ENCODE results near the gene KIF16B. TPM values are rescaled to one million over a fixed set of nuclear protein-coding genes. Genes with fewer than 3 reads are reported as not detected.

The KIF16B gene
- total and polyA plus RNA-seq, 9 of the 15 experiments (the other 6 are each of a cell fraction or from before 2014, with no cell fraction given), result 1.00 to 10.6 (median 8.5) TPM

DNA sequence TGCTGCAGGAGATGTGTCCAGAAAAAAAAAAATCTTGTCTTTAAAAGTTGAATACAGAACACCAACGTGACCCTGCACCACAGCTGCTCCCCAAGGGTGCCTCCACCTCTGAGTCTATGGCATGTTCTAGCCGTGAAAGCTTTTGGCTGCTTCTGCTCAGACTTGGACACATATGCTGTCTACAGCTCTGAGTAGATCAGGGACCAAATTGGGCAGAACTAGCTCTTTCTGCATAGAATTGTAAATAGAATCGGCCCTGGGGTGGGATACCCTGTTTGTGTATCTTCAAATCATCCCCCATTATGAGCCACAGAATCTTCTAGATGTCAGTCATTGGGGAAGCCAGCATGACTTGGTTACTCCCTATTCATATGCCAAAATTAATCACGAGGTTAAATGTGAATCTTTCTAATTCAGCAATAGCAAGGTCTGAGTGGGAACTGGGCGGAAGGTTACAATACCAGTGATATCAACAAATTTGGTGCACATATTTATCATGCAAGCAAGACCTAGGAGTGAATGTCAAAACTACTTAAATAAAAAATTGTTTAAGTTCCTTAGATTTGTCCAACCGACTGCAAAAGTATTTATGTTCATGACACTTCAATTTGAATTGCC is 302.8 kb downstream of the KIF16B start (continued):
- TF ChIP-seq ZNF146 (CRISPR knock-in tag; IDR thresholded peaks at IDR 0.05; ENCODE audit: unreplicated experiment), result no peak
- no peak for TF ChIP-seq ZNF174 (CRISPR knock-in tag; IDR thresholded peaks at IDR 0.05)
- TF ChIP-seq BMI1 (IDR thresholded peaks at IDR 0.05; ENCODE audit: low read length), result no peak
- TF ChIP-seq SAFB (IDR thresholded peaks at IDR 0.05; ENCODE audit: borderline replicate concordance, low read depth, low read length), result no peak
- TF ChIP-seq SMARCE1 (IDR thresholded peaks at IDR 0.05), result no peak
- TF ChIP-seq, protein P1, sequence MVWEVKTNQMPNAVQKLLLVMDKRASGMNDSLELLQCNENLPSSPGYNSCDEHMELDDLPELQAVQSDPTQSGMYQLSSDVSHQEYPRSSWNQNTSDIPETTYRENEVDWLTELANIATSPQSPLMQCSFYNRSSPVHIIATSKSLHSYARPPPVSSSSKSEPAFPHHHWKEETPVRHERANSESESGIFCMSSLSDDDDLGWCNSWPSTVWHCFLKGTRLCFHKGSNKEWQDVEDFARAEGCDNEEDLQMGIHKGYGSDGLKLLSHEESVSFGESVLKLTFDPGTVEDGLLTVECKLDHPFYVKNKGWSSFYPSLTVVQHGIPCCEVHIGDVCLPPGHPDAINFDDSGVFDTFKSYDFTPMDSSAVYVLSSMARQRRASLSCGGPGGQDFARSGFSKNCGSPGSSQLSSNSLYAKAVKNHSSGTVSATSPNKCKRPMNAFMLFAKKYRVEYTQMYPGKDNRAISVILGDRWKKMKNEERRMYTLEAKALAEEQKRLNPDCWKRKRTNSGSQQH (CRISPR knock-in tag; IDR thresholded peaks at IDR 0.05), result no peak

DNA sequence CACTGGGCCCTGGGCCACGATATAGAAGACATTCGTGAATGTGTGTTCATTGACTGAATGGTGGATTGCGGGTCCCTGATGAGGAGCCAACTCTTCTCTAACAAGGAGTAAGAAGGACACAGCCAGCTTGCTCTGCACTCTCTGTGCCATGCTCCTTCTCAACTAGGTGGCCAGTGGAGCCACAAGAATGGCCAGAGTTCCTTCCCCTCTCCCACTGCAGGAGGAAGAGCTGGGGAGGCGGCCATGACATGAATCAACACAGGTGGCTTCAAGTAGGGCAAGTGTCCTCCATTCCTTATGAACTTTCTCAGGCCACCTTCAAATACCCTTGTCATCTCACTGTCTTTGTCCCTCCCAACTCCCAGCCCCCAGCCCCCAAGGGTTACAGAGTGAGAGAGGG is 305.7 kb downstream of the KIF16B start:
- in situ Hi-C loops (cut with MboI) (no loop called here), intact Hi-C loops (cut with micrococcal nuclease) (loop anchor here (10.0 kb wide), 1 partner anchor 207 kb away; no protein-coding TSS in a partner anchor)
- no peaks in the 10 kb centered on the region for H3K79me2 ChIP-seq (ENCODE audit: control insufficient read depth, insufficient read depth, low read length)
- no TSS peak for BruUV-seq (replicated peaks)
- H3K4me2 ChIP-seq (ENCODE audit: insufficient read depth, low read length), result no peak overlapping the region
- ChIA-PET POLR2A (interaction anchor here (0.6 kb wide), 1 partner anchor 15 kb away, joined by 3 read pairs; no protein-coding TSS in a partner anchor), CTCF (ENCODE audit: low intra/inter-chr PET ratio) (no interaction called here)
- H3K4me1 ChIP-seq (replicated peaks in 1 of 2; ENCODE audit: control insufficient read depth in 2 of 2, insufficient read depth in 2 of 2, low read length in 2 of 2), result no peaks in the 10 kb centered on the region; a peak in 1 of 5 replicates
- WGBS (ENCODE audit: insufficient coverage, low coverage, missing lambda C conversion rate), result 0% methylated on average over 2 of the region's 4 CpGs
- DNase-seq (ENCODE audit: extremely low read depth in 1 of 4, low spot score in 3 of 4) (no peak), FAIRE-seq (no peak), ATAC-seq (no peak)
- no peak overlapping the region for H3K27ac ChIP-seq (ENCODE audit: extremely low read depth, low read depth, low read length)
- H3K27me3 ChIP-seq (ENCODE audit: control insufficient read depth in 2 of 2, insufficient read depth in 2 of 2, low read length in 2 of 2), result no peaks in the 10 kb centered on the region
- H3K36me3 ChIP-seq (ENCODE audit: control insufficient read depth, insufficient read depth, low read length), result no peaks in the 10 kb centered on the region
- no peaks in the 10 kb centered on the region for H3K9me1 ChIP-seq (ENCODE audit: control insufficient read depth, insufficient read depth, low read length)
- no peaks in the 10 kb centered on the region for H3K9me3 ChIP-seq (replicated peaks; ENCODE audit: control insufficient read depth, insufficient read depth, low read depth, low read length)
- no peak overlapping the region for H3K4me3 ChIP-seq
- H4K20me1 ChIP-seq (replicated peaks; ENCODE audit: control insufficient read depth, insufficient read depth, low read length), result no peaks in the 10 kb centered on the region
- H3K9ac ChIP-seq (ENCODE audit: insufficient read depth in 1 of 2, low read depth in 2 of 2, low read length in 2 of 2), result no peak overlapping the region
- H2AFZ ChIP-seq (ENCODE audit: low read depth, low read length), result no peak overlapping the region
- TF ChIP-seq MTA3 (IDR thresholded peaks at IDR 0.05; ENCODE audit: borderline replicate concordance) (no peak), HDAC8 (tag; IDR thresholded peaks at IDR 0.05) (no peak), ZFX (CRISPR knock-in tag; IDR thresholded peaks at IDR 0.05) (no peak), LARP7 (IDR thresholded peaks at IDR 0.05) (no peak), ZNF699 (CRISPR knock-in tag; IDR thresholded peaks at IDR 0.05; ENCODE audit: insufficient replicate concordance) (no peak), PHB2 (IDR thresholded peaks at IDR 0.05; ENCODE audit: low read depth) (no peak)
